ENCODE data around the gene GOLGA6L7. TPM values are rescaled to one million over a fixed set of nuclear protein-coding genes. Genes with fewer than 3 reads are reported as not detected.
"Not testable (repeated sequence)": the region's sequence is repeated elsewhere in the genome, so short reads cannot be mapped to it uniquely, and the experiment has no call there.

The GOLGA6L7 gene
- total and polyA plus RNA-seq, 2 of the 4 experiments (the other 2 are of a cell fraction), result not detected

DNA sequence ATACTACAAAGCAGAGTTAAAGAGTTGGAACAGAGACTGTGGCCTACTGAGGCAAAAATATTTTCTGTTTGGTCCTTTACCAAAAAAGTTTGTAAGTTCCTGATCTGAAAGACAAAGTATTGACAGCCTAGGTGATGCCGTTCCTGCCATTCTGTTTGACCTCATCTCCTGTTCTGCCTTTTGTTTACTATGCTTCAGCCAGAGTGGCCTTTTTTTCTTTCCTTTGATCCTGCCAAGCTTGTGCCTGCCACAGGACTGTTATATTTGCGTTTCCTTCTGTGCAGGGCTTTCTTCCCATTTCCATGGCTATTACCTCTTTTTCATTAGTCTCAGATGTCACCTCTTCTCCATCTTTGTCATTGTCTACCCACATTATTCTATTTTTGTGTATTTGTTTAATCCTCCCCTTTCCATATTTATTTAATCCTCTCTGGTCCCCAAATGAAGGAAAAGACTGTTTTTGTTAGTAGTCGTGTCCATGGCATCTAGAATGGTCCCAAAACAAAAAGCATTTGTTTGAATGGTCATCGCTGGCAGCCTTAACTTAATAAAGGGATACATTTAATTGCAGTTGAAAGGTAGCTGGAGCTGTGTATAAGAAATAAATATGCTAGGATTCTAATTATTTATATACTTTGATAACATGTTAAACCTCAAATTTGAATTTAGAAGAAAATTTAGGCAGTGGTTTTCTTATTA, 36.4 kb downstream of the GOLGA6L7 start:
- H3K18ac ChIP-seq (ENCODE audit: low read depth, low read length); POLR2A ChIA-PET (ENCODE audit: unreplicated experiment); H3K56ac ChIP-seq (ENCODE audit: extremely low read depth, insufficient read depth, low read length); H3K4me2 ChIP-seq (ENCODE audit: low read depth, low read length); H3K9ac ChIP-seq (ENCODE audit: low read depth, low read length); H3K27me3 ChIP-seq (ENCODE audit: control insufficient read depth, insufficient read depth, low read length); H3K27ac ChIP-seq (ENCODE audit: insufficient read depth, low read length); H4K8ac ChIP-seq (ENCODE audit: low read depth in 2 of 2, low read length in 2 of 2); H3K79me1 ChIP-seq (ENCODE audit: low read depth in 1 of 2, low read length in 2 of 2); H2AFZ ChIP-seq (replicated peaks; ENCODE audit: low read length, poor library complexity); CTCF ChIA-PET; H4K20me1 ChIP-seq (ENCODE audit: insufficient read depth, low read length); H2BK5ac ChIP-seq (ENCODE audit: low read depth, low read length, poor library complexity, severe bottlenecking); H3K36me3 ChIP-seq (ENCODE audit: control insufficient read depth, insufficient read depth, low read length); H3K4me3 ChIP-seq (ENCODE audit: insufficient read depth, low read depth, low read length); H2AK5ac ChIP-seq (ENCODE audit: low read depth, low read length); H2AK9ac ChIP-seq (replicated peaks; ENCODE audit: low read depth, low read length, poor library complexity); dilution Hi-C loops (cut with HindIII; ENCODE audit: low sequenced_read_pairs, unreplicated experiment); H3K14ac ChIP-seq (replicated peaks; ENCODE audit: low read depth, low read length); BruUV-seq (replicated peaks); H3K4me1 ChIP-seq (ENCODE audit: control insufficient read depth, insufficient read depth, low read length); H2BK120ac ChIP-seq (ENCODE audit: low read depth, low read length); H2BK15ac ChIP-seq (ENCODE audit: low read depth, low read length); H3K23ac ChIP-seq (ENCODE audit: low read depth, low read length); intact Hi-C loops (cut with micrococcal nuclease); H3K4ac ChIP-seq (ENCODE audit: low read depth, low read length); H4K5ac ChIP-seq (ENCODE audit: low read depth, low read length); ATAC-seq (ENCODE audit: low read depth); H4K91ac ChIP-seq (ENCODE audit: insufficient read depth, low read depth, low read length); H3K9me3 ChIP-seq (ENCODE audit: control insufficient read depth, insufficient read depth, low read length); H3K9me1 ChIP-seq (ENCODE audit: insufficient read depth, low read length); in situ Hi-C loops (cut with MboI; ENCODE audit: low sequenced_read_pairs); DNase-seq; H2BK20ac ChIP-seq (ENCODE audit: low read depth, low read length): not testable (repeated sequence)
- WGBS, 2 experiments (ENCODE audit: extremely low coverage in 2 of 2, insufficient read length in 1 of 2), result no CpG with 5 or more reads among the region's 4 CpGs

- CTCF ChIA-PET, result interaction anchor here (0.6 kb wide), 1 partner anchor 83 kb away, joined by 5 read pairs; no protein-coding TSS in a partner anchor
- H3K4me3 ChIP-seq (ENCODE audit: insufficient read depth, low read depth, low read length); ATAC-seq (ENCODE audit: low read depth); DNase-seq; dilution Hi-C loops (cut with HindIII; ENCODE audit: low sequenced_read_pairs, unreplicated experiment); H4K20me1 ChIP-seq (ENCODE audit: insufficient read depth, low read length); H3K18ac ChIP-seq (ENCODE audit: low read depth, low read length); H4K8ac ChIP-seq (ENCODE audit: low read depth in 2 of 2, low read length in 2 of 2); H3K79me1 ChIP-seq (ENCODE audit: low read depth in 1 of 2, low read length in 2 of 2); H2AK5ac ChIP-seq (ENCODE audit: low read depth, low read length); BruUV-seq (replicated peaks); in situ Hi-C loops (cut with MboI; ENCODE audit: low sequenced_read_pairs); H2AK9ac ChIP-seq (replicated peaks; ENCODE audit: low read depth, low read length, poor library complexity); H2BK20ac ChIP-seq (ENCODE audit: low read depth, low read length); H3K56ac ChIP-seq (ENCODE audit: extremely low read depth, insufficient read depth, low read length); H3K4me2 ChIP-seq (ENCODE audit: low read depth, low read length); H3K4me1 ChIP-seq (ENCODE audit: control insufficient read depth, insufficient read depth, low read length); intact Hi-C loops (cut with micrococcal nuclease); H3K23ac ChIP-seq (ENCODE audit: low read depth, low read length); H2BK5ac ChIP-seq (ENCODE audit: low read depth, low read length, poor library complexity, severe bottlenecking); H2BK120ac ChIP-seq (ENCODE audit: low read depth, low read length); H2AFZ ChIP-seq (replicated peaks; ENCODE audit: low read length, poor library complexity); H3K27ac ChIP-seq (ENCODE audit: insufficient read depth, low read length); H3K9me1 ChIP-seq (ENCODE audit: insufficient read depth, low read length); H3K4ac ChIP-seq (ENCODE audit: low read depth, low read length); H4K91ac ChIP-seq (ENCODE audit: insufficient read depth, low read depth, low read length); H3K14ac ChIP-seq (replicated peaks; ENCODE audit: low read depth, low read length); H3K9ac ChIP-seq (ENCODE audit: low read depth, low read length); H3K36me3 ChIP-seq (ENCODE audit: control insufficient read depth, insufficient read depth, low read length); POLR2A ChIA-PET (ENCODE audit: unreplicated experiment); H4K5ac ChIP-seq (ENCODE audit: low read depth, low read length); H3K9me3 ChIP-seq (ENCODE audit: control insufficient read depth, insufficient read depth, low read length); H2BK15ac ChIP-seq (ENCODE audit: low read depth, low read length); H3K27me3 ChIP-seq (ENCODE audit: control insufficient read depth, insufficient read depth, low read length): not testable (repeated sequence)
- no CpG with 5 or more reads among the region's 1 CpG for WGBS, 2 experiments (ENCODE audit: extremely low coverage in 2 of 2, insufficient read length in 1 of 2)
These were observed 38.0 kb downstream of the GOLGA6L7 start for GRCh38 chr15:28810444-28810843.

Measured in IMR-90 (cell line).